GM12801 (cell line): ENCODE data around the gene AK2.

Experiments used
- TF ChIP-seq, protein P1 (sequence below): IDR thresholded peaks from one replicate; pipeline ENCODE4 v1.5.1; 2011; ENCODE audit warnings: control low read depth; ENCODE audit not compliant: insufficient read length; ENCODE audit errors: extremely low read depth

The AK2 gene

DNA sequence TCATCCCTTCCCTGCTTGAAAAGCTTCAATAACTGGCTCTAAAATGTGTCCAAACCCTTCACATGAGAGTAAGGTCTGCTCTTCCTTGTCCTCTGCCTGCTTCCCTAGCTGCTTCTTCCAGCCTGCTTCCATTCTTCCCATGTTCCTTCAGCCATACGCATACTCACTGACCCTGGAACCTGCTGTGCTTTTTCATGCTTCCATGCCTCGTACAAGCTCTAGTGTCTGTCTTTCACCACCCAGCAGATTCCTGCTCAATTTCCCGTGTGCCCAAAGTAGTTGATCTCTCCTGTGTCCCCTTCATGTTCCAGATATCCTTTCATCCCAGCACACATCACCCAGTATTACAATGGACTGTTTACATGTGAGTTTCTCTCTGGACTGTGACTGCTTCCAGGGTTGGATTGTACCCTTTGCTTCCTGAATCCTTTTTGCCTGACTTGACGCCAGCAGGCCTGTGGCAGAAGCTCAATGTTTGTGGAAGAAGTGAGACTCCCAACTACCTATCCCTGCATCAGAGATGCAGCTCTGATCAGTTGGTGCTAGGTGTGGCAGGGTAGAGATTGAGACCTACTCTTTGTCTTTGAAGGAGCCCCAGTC is 36.2 kb downstream of the AK2 start:
- TF ChIP-seq, protein P1, sequence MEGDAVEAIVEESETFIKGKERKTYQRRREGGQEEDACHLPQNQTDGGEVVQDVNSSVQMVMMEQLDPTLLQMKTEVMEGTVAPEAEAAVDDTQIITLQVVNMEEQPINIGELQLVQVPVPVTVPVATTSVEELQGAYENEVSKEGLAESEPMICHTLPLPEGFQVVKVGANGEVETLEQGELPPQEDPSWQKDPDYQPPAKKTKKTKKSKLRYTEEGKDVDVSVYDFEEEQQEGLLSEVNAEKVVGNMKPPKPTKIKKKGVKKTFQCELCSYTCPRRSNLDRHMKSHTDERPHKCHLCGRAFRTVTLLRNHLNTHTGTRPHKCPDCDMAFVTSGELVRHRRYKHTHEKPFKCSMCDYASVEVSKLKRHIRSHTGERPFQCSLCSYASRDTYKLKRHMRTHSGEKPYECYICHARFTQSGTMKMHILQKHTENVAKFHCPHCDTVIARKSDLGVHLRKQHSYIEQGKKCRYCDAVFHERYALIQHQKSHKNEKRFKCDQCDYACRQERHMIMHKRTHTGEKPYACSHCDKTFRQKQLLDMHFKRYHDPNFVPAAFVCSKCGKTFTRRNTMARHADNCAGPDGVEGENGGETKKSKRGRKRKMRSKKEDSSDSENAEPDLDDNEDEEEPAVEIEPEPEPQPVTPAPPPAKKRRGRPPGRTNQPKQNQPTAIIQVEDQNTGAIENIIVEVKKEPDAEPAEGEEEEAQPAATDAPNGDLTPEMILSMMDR = no peak

DNA sequence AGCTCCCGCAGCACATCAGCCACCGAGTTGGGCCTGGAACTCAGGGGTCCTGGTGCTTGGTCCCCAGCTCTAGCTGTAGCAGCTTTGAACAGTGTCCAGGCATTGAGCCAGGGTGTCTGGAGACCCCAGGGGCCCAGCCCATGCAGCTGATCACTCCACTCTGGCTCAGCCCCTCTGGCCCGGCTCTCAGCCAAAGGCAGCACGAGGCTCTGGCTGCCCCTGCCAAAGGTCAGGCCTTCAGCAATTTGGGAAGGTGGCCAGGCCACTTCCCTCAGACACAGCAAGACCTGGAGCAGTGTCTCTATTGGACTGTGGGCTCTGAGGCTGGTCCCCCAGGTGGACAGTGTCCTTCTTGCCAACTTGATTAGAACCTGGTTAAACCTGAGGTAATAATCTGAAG is 37.7 kb downstream of the AK2 start:
- TF ChIP-seq, protein P1 = no peak

DNA sequence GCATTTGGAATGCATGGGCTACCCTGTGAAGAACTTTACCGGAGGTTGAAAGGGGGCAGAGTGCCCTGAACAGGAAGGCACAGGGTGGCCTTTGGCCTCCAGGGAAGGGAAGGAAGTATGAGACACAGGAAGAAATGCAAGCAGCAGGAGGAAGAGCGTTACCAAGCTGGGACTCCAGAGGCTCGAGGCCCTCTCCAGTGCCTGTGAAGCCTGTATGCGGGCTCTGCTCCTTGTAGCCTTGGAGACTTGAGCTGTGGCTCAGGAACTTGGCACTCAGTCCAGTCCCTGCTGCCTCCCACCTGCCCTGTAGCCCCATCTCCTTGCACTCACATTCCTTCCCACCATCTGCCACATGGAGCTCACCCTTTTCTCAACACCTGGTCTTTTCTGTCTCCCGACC is 38.6 kb downstream of the AK2 start:
- TF ChIP-seq, protein P1 = no peak

DNA sequence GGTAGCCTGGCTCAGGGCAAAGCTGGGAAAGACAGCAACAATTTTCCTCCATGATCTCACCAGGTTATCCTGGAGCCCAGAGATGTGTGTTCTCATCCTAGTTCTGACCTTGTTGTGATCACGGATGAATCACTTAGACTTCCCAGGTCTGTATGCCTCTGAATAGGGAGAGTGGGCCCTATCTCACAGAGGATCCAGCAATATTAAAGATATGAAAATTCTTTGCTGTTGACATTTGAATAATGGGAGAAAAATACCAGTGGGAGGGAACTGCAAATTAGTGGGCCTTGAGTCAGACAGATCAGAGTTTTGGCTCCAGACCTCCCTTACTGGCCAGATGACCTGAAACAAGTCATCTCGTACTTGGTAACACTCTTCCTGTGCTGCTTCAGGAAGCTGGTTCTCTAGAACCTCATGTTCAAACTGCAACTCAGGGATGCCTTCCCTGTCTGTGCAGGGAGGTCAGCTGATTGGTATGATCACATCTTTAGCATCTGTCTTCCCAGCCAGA is 39.2 kb downstream of the AK2 start:
- TF ChIP-seq, protein P1 = no peak

DNA sequence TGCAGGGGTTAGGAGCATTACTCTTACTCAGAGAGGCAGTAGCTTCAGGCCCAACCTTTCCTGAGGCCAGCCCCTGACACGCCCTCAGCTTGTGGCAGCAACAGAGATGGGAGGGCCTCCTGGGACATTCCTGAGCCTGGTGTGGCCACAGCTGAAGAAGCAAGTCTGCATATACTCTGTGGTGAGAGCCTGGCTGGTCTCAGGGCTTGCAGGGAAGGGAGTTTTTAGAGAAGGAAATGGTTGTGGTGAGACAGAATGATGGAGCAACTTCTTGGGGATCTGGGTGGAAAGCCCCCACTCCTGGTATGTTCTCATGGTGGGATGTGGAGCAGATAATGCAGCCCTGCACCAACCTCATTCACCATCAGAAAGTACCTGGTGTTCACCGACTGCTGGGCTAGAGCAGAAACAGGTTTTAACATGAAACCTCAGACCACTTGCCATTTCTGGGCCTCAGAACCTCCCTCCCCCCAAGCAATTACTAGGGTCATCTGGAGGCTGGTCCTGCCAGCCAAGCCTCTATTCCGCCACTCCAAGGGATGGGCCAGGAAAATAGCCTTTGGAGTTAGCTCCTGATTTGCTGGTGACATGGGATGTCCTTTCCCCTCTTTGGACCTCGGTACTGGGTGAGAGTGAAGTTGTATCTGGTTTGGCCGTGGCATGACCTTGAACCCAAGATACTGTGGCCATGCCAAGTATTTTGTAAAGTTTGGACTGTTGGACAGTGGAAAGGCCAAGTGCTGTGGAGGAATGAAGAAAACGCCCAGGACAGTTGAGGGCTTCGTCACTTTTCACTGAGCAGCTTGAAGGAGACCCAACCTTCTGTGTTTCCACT is 44.0 kb downstream of the AK2 start:
- TF ChIP-seq, protein P1 = no peak

DNA sequence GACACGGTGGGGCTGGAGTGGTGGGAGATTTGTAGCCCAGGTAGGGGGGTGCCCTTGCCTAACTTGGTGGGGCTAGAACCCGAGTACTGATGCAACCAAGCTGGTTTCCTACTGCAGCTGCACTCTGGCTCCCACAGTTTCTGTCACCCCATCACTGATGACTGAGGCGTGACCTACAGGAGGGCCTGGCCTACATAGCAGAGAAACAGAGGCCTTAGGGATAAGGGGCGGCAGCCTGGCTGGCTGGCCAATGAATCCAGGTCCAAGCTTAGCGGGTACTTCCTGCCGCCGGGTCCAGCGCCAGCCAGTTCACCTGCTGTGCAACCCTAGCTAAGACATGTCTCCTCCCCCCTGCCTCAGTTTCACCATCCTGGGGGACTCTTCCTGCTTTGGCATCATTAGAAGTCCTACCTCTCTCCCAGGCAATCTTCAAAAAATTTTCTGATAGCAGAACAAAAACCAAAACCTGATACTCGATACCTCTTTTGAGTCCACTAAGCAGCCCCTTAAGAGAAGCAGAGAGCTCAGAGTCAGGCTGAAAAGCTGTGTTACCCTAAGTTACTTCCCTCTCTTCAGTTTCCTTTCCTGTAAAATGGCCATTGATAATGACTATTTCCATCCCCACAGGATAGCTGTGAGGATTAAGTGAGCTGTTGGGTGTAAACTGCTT is 44.7 kb downstream of the AK2 start:
- TF ChIP-seq, protein P1 = no peak

DNA sequence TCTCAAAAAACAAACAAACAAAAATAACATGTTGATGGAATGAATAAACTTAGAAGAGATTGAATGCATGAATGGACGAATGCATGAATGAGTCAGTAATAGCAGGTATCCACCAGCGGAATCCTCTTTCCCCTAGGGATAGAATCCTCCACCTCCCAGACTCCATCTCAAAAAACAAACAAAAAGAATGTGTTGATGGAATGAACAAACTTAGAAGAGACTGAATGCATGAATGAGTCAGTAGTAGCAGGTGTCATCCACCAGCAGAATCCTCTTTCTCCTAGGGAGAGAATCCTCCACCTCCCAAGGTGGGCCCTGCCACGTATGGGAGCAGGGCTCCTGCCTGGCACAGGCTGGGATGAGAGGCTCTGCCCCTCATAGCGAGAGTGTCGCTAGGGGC is 45.3 kb downstream of the AK2 start:
- TF ChIP-seq, protein P1 = no peak
